GM21737 (cell line): ENCODE results near the gene SLC7A4.
"Not testable (repeated sequence)": the region's sequence is repeated elsewhere in the genome, so short reads cannot be mapped to it uniquely, and the experiment has no call there.

Experiments
- ATAC-seq: cut with Tn5 transposase; IDR thresholded peaks from one replicate; pipeline ENCODE4 v1.9.1; 2021; ENCODE audit warnings: mild to moderate bottlenecking, moderate library complexity; ENCODE audit not compliant: unreplicated experiment

Gene SLC7A4

GRCh38 chr22:21064917-21065864 is 32.8 kb upstream of the SLC7A4 start:
- no peak for ATAC-seq

GRCh38 chr22:21064425-21064824 is 32.1 kb upstream of the SLC7A4 start:
- not testable (repeated sequence) for ATAC-seq

GRCh38 chr22:21061660-21062321 is 29.4 kb upstream of the SLC7A4 start:
- ATAC-seq: not testable (repeated sequence)

- not testable (repeated sequence) for ATAC-seq
These were observed 28.0 kb upstream of the SLC7A4 start for GRCh38 chr22:21060363-21060762.

- ATAC-seq: no peak
These were observed 23.5 kb upstream of the SLC7A4 start for GRCh38 chr22:21055880-21056319.

- no peak for ATAC-seq
These were observed 23.1 kb upstream of the SLC7A4 start for GRCh38 chr22:21055564-21055834.

- no peak for ATAC-seq
These were observed 22.6 kb upstream of the SLC7A4 start for GRCh38 chr22:21054714-21055563.

GRCh38 chr22:21054046-21054713 is 21.8 kb upstream of the SLC7A4 start:
- ATAC-seq: no peak

- no peak for ATAC-seq
These were observed 20.5 kb upstream of the SLC7A4 start for GRCh38 chr22:21052715-21053459.

- no peak for ATAC-seq
These were observed 19.6 kb upstream of the SLC7A4 start for GRCh38 chr22:21051831-21052400.

- no peak for ATAC-seq
These were observed 18.9 kb upstream of the SLC7A4 start for GRCh38 chr22:21051145-21051830.

GRCh38 chr22:21048965-21049364 is 16.6 kb upstream of the SLC7A4 start:
- not testable (repeated sequence) for ATAC-seq

GRCh38 chr22:21048448-21048847 is 16.1 kb upstream of the SLC7A4 start:
- ATAC-seq: not testable (repeated sequence)

- no peak for ATAC-seq
These were observed 15.4 kb upstream of the SLC7A4 start for GRCh38 chr22:21047730-21048129.

- no peak for ATAC-seq
These were observed 14.8 kb upstream of the SLC7A4 start for GRCh38 chr22:21047035-21047661.

GRCh38 chr22:21045585-21046294 is 13.4 kb upstream of the SLC7A4 start, which contains the start of gene LRRC74B:
Gene LRRC74B (plus strand): TSS chr22:21045946. CDS start chr22:21045987, 41 bp downstream.
- peak; percentile 86 for ATAC-seq

GRCh38 chr22:21044931-21045584 is 12.7 kb upstream of the SLC7A4 start:
- ATAC-seq: no peak
